ENCODE results near the gene TRIM41.

DNA sequence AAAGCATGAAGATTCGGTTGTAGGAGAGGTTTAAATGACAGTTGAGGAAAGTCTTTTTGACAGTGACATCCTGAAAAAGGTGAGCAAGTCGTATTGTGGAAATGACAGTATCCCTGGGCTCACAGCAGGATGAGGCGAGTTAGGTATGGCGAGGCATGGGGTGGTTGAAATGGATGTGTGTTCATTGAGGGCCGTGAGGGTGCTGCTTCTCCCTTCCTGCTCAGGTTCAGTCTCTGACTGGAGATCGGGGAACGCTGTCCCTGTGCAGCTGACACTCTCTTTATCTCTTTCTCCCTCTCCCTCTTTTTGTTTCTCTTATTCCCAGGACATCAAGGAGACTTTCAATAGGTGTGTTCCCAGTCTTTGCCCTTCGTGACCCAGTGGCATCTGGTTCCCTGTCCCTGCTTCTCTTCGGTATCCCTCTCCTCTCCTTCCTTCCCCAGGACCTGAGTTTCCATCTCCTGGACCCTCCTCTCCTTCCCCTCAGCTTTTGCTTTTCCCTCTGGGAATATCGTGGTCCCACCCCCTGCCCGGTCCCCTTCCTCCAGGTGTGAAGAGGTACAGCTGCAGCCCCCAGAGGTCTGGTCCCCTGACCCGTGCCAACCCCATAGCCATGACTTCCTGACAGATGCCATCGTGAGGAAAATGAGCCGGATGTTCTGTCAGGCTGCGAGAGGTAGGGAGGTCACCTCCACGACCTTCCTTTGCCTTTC, 10.2 kb downstream of the TRIM41 start:
- TF ChIP-seq EZH2 (IDR thresholded peaks at IDR 0.05; ENCODE audit: borderline replicate concordance): no peak
- TF ChIP-seq, protein P1, sequence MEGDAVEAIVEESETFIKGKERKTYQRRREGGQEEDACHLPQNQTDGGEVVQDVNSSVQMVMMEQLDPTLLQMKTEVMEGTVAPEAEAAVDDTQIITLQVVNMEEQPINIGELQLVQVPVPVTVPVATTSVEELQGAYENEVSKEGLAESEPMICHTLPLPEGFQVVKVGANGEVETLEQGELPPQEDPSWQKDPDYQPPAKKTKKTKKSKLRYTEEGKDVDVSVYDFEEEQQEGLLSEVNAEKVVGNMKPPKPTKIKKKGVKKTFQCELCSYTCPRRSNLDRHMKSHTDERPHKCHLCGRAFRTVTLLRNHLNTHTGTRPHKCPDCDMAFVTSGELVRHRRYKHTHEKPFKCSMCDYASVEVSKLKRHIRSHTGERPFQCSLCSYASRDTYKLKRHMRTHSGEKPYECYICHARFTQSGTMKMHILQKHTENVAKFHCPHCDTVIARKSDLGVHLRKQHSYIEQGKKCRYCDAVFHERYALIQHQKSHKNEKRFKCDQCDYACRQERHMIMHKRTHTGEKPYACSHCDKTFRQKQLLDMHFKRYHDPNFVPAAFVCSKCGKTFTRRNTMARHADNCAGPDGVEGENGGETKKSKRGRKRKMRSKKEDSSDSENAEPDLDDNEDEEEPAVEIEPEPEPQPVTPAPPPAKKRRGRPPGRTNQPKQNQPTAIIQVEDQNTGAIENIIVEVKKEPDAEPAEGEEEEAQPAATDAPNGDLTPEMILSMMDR (IDR thresholded peaks at IDR 0.05; ENCODE audit: poor library complexity): no peak
